ENCODE results near the gene RUNX1.

DNA sequence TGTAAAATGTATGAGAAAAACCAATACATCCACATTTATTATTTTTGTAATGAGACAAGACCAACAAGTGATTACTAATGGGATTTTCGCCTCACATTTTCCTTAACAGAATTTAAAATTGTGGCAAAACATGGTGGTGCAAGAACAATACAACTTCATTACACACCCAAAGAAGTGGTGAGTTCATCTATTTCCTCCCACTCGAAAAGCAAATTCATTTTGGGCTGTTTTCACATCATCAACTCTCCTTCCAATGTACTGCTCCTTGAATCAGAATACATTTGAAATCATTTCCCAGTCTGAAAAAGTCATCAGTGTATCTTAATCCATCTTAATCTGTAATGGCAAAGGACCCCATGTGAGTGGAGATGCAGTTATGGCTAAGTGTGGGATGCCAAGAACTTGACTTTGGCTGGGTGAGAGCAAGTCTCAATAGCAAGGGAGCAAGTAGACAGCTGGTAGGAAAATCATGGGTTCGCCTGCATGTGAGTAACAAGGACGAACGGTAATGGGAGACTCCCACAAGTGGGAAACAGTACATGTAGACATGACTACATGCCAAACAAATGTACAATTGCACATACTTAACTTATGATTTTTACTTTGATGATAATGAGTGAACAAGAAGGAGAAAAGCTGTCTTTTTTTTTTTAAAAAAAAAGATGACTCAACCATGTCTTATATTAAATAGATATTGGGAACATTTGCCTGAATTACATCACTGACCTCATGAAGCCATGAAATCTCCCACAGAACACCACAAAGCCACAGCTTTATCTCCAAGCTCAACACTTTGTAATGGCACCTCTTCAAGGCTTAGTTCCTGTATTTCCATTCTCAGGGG lies 46.0 kb downstream of the RUNX1 start:
- TF ChIP-seq, protein P1, sequence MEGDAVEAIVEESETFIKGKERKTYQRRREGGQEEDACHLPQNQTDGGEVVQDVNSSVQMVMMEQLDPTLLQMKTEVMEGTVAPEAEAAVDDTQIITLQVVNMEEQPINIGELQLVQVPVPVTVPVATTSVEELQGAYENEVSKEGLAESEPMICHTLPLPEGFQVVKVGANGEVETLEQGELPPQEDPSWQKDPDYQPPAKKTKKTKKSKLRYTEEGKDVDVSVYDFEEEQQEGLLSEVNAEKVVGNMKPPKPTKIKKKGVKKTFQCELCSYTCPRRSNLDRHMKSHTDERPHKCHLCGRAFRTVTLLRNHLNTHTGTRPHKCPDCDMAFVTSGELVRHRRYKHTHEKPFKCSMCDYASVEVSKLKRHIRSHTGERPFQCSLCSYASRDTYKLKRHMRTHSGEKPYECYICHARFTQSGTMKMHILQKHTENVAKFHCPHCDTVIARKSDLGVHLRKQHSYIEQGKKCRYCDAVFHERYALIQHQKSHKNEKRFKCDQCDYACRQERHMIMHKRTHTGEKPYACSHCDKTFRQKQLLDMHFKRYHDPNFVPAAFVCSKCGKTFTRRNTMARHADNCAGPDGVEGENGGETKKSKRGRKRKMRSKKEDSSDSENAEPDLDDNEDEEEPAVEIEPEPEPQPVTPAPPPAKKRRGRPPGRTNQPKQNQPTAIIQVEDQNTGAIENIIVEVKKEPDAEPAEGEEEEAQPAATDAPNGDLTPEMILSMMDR (IDR thresholded peaks at IDR 0.05) = no peak
- no peak for TF ChIP-seq FOXJ3 (CRISPR knock-in tag; IDR thresholded peaks at IDR 0.05)
- TF ChIP-seq, protein P2, sequence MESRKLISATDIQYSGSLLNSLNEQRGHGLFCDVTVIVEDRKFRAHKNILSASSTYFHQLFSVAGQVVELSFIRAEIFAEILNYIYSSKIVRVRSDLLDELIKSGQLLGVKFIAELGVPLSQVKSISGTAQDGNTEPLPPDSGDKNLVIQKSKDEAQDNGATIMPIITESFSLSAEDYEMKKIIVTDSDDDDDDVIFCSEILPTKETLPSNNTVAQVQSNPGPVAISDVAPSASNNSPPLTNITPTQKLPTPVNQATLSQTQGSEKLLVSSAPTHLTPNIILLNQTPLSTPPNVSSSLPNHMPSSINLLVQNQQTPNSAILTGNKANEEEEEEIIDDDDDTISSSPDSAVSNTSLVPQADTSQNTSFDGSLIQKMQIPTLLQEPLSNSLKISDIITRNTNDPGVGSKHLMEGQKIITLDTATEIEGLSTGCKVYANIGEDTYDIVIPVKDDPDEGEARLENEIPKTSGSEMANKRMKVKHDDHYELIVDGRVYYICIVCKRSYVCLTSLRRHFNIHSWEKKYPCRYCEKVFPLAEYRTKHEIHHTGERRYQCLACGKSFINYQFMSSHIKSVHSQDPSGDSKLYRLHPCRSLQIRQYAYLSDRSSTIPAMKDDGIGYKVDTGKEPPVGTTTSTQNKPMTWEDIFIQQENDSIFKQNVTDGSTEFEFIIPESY (IDR thresholded peaks at IDR 0.05; ENCODE audit: borderline replicate concordance, low read depth) = no peak
- no peak for TF ChIP-seq YY1 (IDR thresholded peaks at IDR 0.05; ENCODE audit: low read depth)
- TF ChIP-seq, protein P3, sequence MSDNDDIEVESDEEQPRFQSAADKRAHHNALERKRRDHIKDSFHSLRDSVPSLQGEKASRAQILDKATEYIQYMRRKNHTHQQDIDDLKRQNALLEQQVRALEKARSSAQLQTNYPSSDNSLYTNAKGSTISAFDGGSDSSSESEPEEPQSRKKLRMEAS (IDR thresholded peaks at IDR 0.05; ENCODE audit: low read depth) = no peak
- TF ChIP-seq GATA2 (CRISPR knock-in tag; IDR thresholded peaks at IDR 0.05) = no peak
- TF ChIP-seq, protein P4, sequence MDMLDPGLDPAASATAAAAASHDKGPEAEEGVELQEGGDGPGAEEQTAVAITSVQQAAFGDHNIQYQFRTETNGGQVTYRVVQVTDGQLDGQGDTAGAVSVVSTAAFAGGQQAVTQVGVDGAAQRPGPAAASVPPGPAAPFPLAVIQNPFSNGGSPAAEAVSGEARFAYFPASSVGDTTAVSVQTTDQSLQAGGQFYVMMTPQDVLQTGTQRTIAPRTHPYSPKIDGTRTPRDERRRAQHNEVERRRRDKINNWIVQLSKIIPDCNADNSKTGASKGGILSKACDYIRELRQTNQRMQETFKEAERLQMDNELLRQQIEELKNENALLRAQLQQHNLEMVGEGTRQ (IDR thresholded peaks at IDR 0.05; ENCODE audit: borderline replicate concordance, low read depth, low read length) = no peak
- TF ChIP-seq POLR2AphosphoS5 (IDR thresholded peaks at IDR 0.05; ENCODE audit: low read depth, low read length) = no peak
- TF ChIP-seq NFIC (IDR thresholded peaks at IDR 0.05; ENCODE audit: borderline replicate concordance) = no peak
- TF ChIP-seq EP300 (IDR thresholded peaks at IDR 0.05; ENCODE audit: borderline replicate concordance in 1 of 2, low read depth in 1 of 2, low read length in 1 of 2) = no peak
- TF ChIP-seq TCF12 (IDR thresholded peaks at IDR 0.05) = no peak
- no peak for TF ChIP-seq MXI1 (IDR thresholded peaks at IDR 0.05; ENCODE audit: low read depth, low read length)
- TF ChIP-seq SMC3 (IDR thresholded peaks at IDR 0.05; ENCODE audit: low read depth, low read length) = no peak
- TF ChIP-seq SIN3A (IDR thresholded peaks at IDR 0.05; ENCODE audit: borderline replicate concordance, low read depth, low read length) = no peak
